ENCODE results near the gene FEN1. TPM values are rescaled to one million over a fixed set of nuclear protein-coding genes. Genes with fewer than 3 reads are reported as not detected.

FEN1 gene
- total and polyA plus RNA-seq, 2 donors from 2014 or later: 8.5 to 8.8 TPM

- no peak overlapping the region for H3K9ac ChIP-seq (ENCODE audit: low read length in 3 of 3)
- H3K9me3 ChIP-seq (ENCODE audit: control insufficient read depth in 2 of 3, insufficient read depth in 1 of 3, low read length in 3 of 3): no peaks in the 10 kb centered on the region
- intact Hi-C loops (cut with DNase I): no loop called here
- H3K27me3 ChIP-seq (ENCODE audit: control insufficient read depth, insufficient read depth, low read length): no peaks in the 10 kb centered on the region
- FAIRE-seq (no peak), DNase-seq (no peak)
- no peak overlapping the region for H3K27ac ChIP-seq (ENCODE audit: low read depth in 2 of 2, low read length in 2 of 2)
- H3K4me1 ChIP-seq (ENCODE audit: control insufficient read depth in 2 of 3, insufficient read depth in 2 of 3, low read depth in 1 of 3, low read length in 3 of 3): peaks cover 3 to 13% (median 11%) of the 10 kb centered on the region in 3 donors
- no peak overlapping the region for H3K4me3 ChIP-seq (ENCODE audit: low read length in 3 of 3)
- no peaks in the 10 kb centered on the region for H3K36me3 ChIP-seq (ENCODE audit: control insufficient read depth in 2 of 3, insufficient read depth in 3 of 3, low read length in 3 of 3)
- no peak for TF ChIP-seq CTCF (IDR thresholded peaks at IDR 0.05; ENCODE audit: borderline replicate concordance, extremely low read depth, insufficient read depth)
Measured at GRCh38 chr11:61795876-61796526, 3.3 kb downstream of the FEN1 start.

- DNase-seq: peak in 3 of 5 donors; percentile 80 to 93 (median 91)
- H3K27me3 ChIP-seq (ENCODE audit: control insufficient read depth, insufficient read depth, low read length): no peaks in the 10 kb centered on the region
- intact Hi-C loops (cut with DNase I): no loop called here
- no peaks in the 10 kb centered on the region for H3K36me3 ChIP-seq (ENCODE audit: control insufficient read depth in 2 of 3, insufficient read depth in 3 of 3, low read length in 3 of 3)
- H3K4me3 ChIP-seq (ENCODE audit: low read length in 3 of 3): peak overlapping the region in 1 of 3 donors; percentile 3
- peak; percentile 97 for TF ChIP-seq CTCF (IDR thresholded peaks at IDR 0.05; ENCODE audit: borderline replicate concordance, extremely low read depth, insufficient read depth)
- no peaks in the 10 kb centered on the region for H3K9me3 ChIP-seq (ENCODE audit: control insufficient read depth in 2 of 3, insufficient read depth in 1 of 3, low read length in 3 of 3)
- peaks cover 0 to 11% (median 9%) of the 10 kb centered on the region in 3 donors for H3K4me1 ChIP-seq (ENCODE audit: control insufficient read depth in 2 of 3, insufficient read depth in 2 of 3, low read depth in 1 of 3, low read length in 3 of 3)
- H3K27ac ChIP-seq (ENCODE audit: low read depth in 2 of 2, low read length in 2 of 2): peak overlapping the region in 1 of 2 donors; percentile 2
- H3K9ac ChIP-seq (ENCODE audit: low read length in 3 of 3): peak overlapping the region in 1 of 3 donors; percentile 36
- FAIRE-seq: peak; percentile 51
Measured at GRCh38 chr11:61797263-61797944, 4.7 kb downstream of the FEN1 start.

- Histone ChIP-seq H3K9ac (ENCODE audit: low read length in 3 of 3) (no peak overlapping the region), H3K9me3 (ENCODE audit: control insufficient read depth in 2 of 3, insufficient read depth in 1 of 3, low read length in 3 of 3) (no peaks in the 10 kb centered on the region), H3K36me3 (ENCODE audit: control insufficient read depth in 2 of 3, insufficient read depth in 3 of 3, low read length in 3 of 3) (peaks cover 0 to 5% (median 0%) of the 10 kb centered on the region in 3 donors), H3K27ac (ENCODE audit: low read depth in 2 of 2, low read length in 2 of 2) (no peak overlapping the region), H3K4me1 (ENCODE audit: control insufficient read depth in 2 of 3, insufficient read depth in 2 of 3, low read depth in 1 of 3, low read length in 3 of 3) (peaks cover 0 to 6% (median 0%) of the 10 kb centered on the region in 3 donors), H3K4me3 (ENCODE audit: low read length in 3 of 3) (no peak overlapping the region), H3K27me3 (ENCODE audit: control insufficient read depth, insufficient read depth, low read length) (no peaks in the 10 kb centered on the region)
- intact Hi-C loops (cut with DNase I): no loop called here
- DNase-seq (no peak), FAIRE-seq (no peak)
- TF ChIP-seq CTCF (IDR thresholded peaks at IDR 0.05; ENCODE audit: borderline replicate concordance, extremely low read depth, insufficient read depth): no peak
Measured at GRCh38 chr11:61799665-61800284, 7.1 kb downstream of the FEN1 start.

Data from kidney (tissue), 14 donors.